ENCODE measurements around the gene SEPTIN5.

GRCh38 chr22:19722178-19722981, 8.1 kb downstream of the SEPTIN5 start:
- TF ChIP-seq CTCF (IDR thresholded peaks at IDR 0.05; ENCODE audit: low read depth, low read length) (no peak), EZH2phosphoT487 (IDR thresholded peaks at IDR 0.05; ENCODE audit: low read depth) (no peak)
